Myocyte (in vitro differentiated cells): ENCODE results near the gene CLECL1. TPM values are rescaled to one million over a fixed set of nuclear protein-coding genes. Genes with fewer than 3 reads are reported as not detected.
"Not testable (repeated sequence)": the region's sequence is repeated elsewhere in the genome, so short reads cannot be mapped to it uniquely, and the experiment has no call there.

Source experiments
- DNase-seq: peaks from one replicate; pipeline ENCODE4 v3.0.0-alpha.2; 2012; ENCODE audit warnings: low read depth
- total RNA-seq: library from RNA; depleted of rRNA; stranded (reverse); fragments of >200 nt; gene quantifications from 2 replicates; pipeline ENCODE4 v1.2.3, GENCODE V29; 2014

Gene CLECL1
- total RNA-seq, 1 donor from 2014 or later: not detected

DNA sequence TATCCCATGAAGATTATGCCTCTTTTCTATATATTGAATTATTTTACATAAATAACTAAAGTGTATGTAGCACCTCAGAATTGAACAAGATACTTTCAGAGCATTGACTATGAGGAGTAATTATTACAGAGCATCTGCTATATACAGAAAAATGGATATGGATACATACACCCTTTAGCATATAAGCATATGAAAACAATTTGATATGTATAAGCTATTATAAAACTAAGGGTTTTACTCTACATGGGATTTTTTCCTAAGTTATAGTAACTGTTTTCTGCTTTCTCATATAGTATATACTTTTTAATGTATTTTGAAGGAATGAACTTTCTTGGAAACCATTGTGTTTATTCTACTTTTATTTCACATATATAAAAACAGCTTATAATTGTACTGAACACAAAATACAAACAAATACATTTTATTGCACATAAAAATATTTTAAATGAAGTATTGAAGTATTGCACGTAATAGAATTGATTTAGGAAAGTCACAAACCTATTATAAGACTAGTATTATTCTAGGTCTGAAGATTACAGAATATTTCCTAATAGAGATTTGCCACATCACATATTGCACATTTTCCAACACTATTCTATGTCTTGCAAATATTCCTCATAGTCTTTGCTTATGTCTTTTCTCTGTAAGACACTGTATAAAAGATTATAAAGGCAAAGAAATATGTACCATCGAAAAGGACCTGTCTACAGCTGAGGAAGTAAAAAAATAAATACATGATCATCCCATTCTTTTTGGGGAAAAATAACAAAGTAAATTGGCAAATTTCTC is 19.4 kb upstream of the CLECL1 start:
- DNase-seq: no peak

DNA sequence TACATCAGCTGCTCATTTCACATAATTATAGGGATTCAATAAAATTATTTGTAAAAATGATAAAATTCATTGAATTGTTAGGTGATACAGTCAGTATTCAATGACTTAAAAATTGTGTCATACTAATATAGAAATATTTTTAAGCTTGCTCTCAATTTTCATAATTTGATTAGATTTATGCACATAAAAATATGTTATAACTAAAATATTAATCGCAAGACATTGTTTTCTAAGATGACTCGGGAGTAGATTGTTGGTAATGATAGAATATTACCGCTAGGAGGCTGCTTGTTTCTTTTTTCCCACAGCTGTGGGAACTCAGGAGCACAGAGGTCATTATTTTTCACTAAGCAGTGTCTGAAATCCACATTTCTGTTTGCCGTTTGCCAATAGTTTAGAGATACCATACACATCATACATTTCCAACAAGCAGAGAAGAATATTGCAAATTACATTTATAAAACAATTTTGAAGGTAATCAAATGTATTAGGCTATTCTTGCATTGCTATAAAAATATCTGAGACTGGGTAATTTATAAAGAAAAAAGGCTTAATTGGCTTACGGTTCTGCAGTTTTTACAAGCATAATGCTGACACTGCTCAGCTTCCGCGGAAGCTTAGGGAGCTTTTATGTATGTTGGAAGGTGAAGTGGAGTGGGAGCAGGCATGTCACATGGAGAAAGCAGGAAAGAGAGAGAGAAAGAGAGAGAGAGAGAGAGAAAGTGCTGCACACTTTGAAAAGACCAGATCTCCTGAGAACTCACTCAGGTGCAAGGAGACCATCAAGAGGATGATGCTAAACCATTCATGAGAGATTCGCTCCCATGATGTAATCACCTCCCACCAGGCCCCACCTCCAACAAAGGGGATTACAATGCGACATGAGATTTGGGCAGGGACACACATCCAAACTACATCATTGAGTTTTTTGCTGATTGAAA is 18.6 kb upstream of the CLECL1 start:
- peak; percentile 34 for DNase-seq

DNA sequence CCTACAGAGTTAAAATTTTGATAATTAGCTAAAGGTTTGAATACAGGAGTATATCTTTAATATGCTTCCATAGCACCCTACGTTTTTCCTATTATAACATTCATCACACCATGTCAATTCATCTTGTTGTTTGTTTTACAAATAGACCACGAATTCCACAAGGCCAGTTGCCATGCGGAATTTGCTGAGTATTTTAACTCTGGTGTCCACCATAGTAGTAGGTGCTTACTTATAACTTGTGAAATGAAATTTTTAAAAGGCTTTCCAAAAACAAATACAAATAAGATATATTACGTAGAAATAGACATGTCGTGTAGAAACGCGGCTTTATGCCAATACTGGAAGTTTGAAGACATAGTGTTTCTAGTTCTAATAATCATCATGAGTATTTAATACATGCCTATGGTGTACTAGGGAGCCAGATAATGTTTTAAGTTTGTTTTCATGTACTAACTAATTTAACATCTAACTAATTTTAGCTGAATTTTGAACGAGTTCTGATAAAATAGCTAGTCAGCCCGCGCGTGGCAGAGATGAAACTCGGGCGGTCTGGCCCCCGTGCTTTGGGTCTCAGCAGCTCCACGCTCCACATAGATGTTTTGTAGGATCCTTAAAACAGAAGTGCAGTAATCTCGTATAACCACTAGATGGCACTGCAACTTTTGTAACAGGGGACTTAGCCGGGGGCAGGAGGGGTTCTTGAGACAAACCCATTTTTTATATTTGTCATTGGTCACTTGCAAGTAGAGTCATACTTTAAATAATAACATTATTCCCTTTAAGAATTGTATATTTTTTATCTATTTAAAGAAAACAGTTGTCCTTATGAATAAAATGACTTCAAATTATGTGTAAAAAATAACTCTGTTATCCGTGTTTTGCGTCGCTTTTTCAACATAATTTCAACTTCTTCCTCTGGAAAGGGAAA is 17.6 kb upstream of the CLECL1 start:
- peak; percentile 74 for DNase-seq

DNA sequence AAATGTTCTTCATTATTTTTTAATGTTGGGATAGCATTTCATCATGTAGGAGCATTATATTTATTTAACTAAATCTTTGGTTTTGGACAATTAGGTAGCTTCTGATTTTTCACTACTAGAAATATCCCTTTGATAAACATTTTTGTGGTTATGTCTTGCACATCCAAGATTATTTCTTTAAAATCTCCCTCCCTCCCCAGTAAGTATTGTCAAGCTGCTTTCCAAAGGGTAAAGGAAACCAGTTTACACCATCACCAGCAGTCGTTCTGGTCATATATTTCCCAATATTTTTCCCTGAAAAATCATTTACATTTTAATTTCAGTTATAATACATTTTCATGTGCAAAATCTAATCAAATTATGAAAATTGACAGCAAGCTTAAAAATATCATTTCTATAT is 16.7 kb upstream of the CLECL1 start:
- no peak for DNase-seq

DNA sequence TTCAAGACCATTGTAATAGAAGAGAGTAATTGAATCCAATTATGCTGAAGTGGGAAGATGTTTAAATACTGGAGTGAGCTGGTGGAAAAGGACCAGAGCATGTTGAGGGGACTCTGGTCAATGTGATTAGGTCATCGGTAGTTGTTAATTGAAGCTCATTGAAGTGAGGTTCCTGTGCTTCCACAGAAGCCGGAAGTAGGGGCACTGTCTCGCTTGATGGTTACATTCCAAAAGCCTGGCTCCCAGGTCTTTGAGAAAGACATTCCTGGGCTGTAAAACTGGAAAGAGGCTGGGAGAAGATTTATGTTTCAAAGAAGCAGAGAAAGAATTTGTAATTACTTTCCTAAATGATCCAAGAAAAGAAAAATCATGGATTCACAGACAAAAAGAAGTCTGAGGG is 12.3 kb upstream of the CLECL1 start:
- DNase-seq: no peak

DNA sequence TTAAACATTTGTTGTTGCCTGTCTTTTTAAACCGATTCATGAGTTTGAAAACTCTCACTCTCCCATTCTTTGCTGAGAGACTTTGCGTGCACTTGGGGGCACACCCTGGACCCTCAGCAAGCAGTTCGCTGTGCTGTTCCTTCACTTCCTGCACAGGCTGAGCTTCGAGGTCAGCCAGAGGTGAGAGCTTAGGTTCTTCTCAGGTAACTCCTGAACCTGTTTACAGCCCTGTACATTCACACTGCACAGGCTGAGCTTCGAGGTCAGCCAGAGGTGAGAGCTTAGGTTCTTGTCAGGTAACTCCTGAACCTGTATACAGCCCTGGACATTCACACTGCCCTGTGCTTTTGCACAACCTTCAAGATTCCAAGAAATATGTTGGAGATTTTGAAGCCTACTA is 9.8 kb upstream of the CLECL1 start:
- no peak for DNase-seq

DNA sequence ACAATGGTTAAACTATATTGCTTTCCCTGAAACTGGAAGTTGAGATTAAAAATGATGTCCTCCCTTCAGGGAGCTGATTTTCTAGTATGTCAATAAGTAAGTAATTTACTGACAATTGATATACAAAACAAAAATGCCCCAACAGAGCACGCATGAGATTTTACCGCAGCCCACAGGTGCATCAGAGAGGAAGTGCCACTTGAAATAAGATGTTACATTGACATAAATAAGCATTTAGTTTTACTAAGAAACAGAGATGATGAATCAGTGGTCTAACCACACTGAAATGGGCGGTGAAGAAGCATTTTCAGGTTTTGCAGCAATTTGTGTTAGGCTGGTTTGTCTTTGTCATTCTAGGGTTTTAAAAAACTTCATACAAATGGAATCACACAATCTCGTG is 8.8 kb upstream of the CLECL1 start:
- no peak for DNase-seq

DNA sequence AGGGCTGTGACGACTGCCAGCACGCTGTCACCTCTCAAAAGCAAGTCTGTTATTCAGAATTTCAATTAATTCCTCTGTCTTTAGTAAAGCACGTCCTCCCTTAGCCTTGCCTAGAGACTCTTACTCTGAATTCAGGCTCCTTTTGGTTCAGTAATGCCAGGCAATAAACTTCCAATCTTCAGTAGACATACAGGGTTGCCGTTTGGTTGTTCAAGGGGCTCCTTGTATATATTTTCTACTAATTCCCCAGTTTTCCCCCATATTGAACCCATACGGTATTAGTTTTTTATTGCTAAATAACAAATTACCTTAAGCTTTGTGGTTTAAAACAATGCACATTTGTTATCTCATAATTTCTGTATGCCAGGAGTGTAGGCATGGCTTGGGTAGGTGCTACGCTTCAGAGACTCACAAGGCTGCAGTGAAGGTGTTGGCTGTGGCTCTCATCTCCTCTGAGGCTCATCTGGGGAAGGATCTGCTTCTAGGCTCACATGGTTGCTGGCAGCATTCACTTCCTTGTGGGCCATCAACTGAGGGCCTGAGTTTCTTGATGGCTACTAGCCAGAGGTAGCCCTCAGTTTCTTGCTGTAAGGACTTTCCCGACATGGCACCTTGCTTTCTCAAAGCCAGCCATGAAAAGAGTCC is 7.3 kb upstream of the CLECL1 start:
- no peak for DNase-seq

DNA sequence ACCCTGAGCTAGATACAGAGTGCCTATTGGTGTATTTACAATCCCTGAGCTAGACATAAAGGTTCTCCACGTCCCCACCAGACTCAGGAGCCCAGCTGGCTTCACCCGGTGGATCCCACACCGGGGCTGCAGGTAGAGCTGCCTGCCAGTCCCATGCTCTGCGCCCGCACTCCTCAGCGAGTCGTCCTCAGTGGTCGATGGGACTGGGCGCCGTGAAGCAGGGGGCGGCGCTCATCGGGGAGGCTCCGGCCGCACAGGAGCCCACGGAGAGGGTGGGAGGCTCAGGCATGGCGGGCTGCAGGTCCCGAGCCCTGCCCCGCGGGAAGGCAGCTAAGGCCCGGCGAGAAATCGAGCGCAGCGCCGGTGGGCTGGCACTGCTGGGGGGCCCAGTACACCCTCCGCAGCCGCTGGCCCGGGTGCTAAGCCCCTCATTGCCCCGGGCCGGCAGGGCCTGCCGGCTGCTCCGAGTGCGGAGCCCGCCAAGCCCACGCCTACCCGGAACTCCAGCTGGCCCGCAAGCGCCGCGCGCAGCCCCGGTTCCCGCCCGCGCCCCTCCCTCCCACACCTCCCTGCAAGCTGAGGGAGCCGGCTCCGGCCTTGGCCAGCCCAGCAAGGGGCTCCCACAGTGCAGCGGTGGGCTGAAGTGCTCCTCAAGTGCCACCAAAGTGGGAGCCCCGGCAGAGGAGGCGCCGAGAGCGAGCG is 6.7 kb upstream of the CLECL1 start:
- DNase-seq: not testable (repeated sequence)

DNA sequence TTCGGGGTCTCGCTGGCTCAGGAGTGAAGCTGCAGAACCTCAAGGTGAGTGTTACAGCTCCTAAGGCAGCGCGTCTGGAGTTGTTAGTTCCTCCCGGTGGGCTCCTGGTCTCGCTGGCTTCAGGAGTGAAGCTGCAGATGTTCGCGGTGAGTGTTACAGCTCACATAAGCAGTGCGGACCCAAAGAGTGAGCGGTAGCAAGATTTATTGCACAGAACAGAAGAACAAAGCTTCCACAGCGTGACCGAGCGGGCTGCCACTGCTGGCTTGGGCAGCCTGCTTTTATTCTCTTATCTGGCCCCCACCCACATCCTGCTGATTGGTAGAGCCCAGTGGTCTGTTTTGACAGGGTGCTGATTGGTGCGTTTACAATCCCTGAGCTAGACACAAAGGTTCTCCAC is 6.0 kb upstream of the CLECL1 start:
- not testable (repeated sequence) for DNase-seq

DNA sequence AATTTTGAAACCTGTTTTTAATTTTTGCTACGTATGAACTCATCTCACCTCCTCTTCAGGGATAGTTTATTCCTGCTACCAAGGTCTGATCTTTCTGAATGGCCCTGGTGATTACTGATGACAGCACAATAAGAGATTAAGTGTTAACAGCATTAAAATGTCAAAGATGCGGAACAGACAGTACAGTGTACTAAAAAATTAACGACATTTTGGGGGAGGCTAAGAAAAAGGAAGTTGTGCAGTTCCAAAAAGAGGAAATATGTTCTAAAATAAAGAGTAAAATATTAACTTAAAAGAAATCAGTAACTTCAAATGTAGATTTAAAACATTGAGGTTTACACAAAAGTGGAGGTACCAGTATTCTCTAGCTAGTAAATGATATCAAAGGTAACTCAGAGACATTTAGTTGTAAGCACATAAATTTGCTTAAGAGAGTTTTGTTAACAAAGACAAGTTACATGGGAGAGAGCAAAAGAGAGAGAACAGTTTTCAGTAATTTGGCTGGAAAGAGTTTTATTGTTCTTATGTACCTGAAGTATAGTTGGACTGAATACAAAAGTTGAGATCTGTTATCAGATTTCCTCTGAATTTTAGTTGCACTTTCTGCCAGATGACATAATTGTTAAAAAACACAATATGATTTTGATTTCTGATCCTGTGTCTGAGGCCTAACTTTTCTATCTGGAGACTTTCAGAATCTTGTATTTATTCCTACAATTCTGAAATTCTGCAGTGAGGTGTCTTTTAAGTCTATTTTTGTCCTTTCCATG is 4.2 kb upstream of the CLECL1 start:
- DNase-seq: no peak

DNA sequence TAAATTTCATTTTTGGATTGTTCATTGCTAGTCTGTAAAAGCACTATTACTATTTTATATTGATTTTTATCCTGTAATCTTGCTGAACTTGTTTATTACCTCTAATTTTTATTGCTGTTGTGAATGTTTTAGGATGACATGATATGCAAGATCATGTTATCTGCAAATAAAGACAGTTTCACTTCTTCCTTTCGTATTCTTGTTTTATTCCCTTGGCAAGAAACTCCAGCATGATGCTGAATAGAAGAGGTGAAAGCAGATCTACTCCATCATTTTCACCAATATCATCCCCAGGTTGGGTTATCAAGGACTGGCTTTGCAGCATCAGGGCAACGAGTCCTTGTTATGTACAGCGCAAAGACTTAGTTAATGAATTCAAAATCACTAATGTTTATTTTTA is 2.7 kb upstream of the CLECL1 start:
- DNase-seq: no peak

DNA sequence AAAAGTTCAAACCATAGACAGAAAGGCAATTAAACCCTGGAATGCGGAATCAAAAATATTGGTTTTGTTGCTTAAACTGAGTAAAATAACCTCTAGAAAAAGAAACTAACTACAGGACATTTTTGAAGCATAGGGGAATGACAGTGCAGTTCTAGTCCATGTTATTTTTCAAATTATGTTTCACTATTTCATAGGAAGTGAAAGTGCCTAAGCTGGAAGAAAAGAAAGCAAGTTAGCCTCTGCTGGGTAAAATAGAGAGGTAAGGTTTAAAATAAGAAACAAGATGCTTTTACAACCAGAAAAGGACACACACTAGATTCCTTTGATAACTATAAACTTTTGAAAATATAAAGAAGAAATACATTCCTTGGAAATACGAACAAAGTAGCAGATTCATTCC is 1.1 kb downstream of the CLECL1 start:
- no peak for DNase-seq

DNA sequence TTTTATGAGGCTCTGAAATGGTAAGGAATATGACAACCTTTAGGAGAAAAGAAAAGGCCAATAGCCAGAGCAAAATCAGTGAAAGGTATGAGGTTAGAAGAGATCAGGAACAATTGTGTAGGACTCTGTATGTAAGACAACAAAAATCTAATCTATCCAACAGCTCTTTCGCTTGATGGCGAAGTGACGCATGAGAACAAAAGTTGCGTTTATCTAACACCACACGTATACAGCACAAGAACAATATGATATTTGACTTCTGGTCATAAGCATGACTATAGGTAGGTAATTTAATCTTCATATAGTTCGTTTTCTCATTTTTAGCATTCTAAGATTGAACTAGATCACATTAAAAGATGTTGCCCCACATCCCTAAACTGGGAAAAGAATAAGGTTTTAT is 1.5 kb downstream of the CLECL1 start:
- no peak for DNase-seq

DNA sequence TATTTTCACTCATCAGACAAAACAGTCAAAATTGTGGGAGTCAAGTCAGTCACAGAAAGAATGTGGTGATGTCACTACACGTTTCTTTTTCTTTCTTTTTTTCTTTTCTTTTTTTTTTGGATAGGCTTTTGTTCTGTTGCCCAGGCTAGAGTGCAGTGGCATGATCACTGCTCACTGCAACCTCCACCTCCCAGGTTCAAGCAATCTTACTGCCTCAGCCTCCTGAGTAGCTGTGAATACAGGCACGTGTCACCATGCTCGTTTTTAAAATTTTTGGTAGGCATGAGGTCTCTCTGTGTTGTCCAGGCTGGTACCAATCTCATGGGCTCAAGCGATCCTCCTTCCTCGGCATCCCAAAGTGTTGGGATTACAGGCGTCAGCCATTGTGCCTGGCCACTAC is 2.3 kb downstream of the CLECL1 start:
- DNase-seq: no peak

DNA sequence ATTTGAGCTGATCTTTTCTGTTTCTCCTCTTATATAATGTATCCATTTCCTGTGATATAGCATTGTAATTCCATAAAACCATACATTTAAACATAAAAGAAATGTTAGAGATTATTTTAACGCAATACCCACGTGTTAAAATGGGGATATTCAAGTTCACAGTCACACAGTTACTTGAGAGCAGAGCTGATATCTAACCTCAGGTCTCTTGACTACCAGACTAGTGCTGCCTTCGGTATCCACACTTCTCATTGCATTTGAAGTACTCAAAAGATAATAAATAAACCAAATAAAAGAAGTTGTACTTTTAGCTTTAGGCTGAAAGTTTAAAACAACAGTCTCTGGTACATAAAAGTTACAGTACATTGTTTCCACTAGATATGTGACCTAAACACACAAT is 2.9 kb downstream of the CLECL1 start:
- no peak for DNase-seq

DNA sequence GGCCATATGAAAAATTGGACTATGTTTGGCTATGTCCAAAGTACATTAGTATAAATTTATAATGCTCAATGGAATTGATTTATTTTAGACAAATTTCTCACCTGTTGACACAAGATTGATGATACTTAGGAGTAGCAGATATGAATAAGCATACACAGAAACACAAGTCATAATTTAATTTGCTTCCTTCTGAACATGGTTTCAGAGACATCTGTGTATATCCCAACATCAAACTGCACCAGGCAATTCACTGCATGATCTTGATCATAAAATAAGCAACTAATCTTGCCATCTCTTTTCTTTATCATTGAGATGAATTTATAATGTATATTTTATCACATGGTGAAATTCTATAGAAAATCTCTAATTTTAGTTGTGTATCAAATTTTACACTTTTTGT is 3.8 kb downstream of the CLECL1 start:
- no peak for DNase-seq

DNA sequence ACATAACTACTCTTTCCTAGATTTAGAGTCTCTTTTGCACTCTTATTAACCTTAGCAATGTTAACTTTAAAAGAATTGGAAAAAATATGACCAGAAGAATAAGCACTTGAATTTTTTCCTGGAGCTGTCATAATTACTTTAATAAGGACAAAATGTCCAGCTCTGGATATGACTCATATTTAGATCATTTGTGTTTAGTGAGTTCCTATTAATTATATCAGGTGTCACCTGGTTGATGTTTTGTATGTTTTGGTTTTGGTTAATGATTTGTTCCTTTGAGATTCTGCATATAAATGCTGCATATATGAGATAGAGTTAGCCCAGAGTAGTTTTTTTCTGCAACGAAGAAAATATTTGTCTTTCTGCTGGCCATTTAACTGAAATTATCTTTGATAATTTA is 5.1 kb downstream of the CLECL1 start:
- DNase-seq: no peak

DNA sequence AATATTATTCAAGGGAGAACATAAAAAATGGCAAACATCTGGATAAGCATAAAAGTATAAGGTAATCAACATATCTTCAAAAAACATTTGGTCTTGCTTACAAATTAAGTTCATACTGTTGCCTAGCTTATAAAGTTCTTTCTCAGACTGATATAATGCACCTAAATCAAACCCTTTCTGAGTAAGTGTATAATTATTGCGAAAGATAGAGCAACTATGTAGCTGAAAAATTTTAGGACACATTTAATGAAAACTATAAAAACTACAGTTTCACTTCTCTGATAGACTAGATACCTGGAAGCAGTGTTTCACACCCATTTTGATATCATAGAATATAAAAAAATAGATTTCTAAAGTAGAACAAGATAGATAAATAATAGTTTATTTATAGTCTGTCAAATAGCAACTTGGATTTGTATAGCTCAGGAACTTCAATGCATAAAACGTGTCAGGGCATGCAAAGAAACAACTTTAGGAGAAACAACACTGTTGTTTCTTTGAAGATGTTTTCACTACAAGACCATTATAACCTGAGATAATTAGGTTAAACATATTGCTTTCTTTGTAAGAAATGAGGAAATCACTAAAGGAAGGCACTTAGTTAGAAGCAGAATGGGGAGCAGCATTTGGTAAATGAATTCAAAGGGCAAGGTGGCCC is 7.6 kb downstream of the CLECL1 start:
- DNase-seq: no peak
